Loucy (cell line): ENCODE results near the gene TICRR.
"Not testable (repeated sequence)": the region's sequence is repeated elsewhere in the genome, so short reads cannot be mapped to it uniquely, and the experiment has no call there.

Experiments used
- EZH2phosphoT487 ChIP-seq: fragments of 200-600 bp; IDR thresholded peaks from 2 replicates; pipeline ENCODE4 v1.6.1; 2018; ENCODE audit warnings: antibody characterized with exemption, mild to moderate bottlenecking, moderate library complexity, borderline replicate concordance
- TF ChIP-seq, protein P1 (sequence below): fragments of 200-600 bp; sonication (generic); conservative IDR thresholded peaks from 2 replicates; pipeline ENCODE4 v1.5.1; 2014; ENCODE audit warnings: mild to moderate bottlenecking, antibody characterized with exemption, low read length

DNA sequence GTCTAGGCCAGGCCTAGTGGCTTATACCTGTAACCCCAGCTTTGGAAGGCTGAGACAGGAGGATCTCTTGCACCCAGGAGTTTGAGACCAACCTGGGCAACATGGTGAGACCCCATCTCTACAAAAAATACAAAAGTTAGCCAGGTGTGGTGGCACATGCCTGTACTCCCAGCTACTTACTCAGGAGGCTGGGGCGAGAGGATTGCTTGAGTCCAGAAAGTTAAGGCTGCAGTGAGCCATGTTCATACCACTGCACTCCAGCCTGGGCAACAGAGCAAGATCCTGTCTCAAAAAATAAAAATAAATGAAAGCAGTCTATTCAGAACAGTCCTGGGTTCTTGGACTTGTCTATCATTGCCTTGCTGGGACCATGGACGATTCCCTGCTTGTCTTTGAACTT, 5.5 kb downstream of the TICRR start:
- TF ChIP-seq, protein P1, sequence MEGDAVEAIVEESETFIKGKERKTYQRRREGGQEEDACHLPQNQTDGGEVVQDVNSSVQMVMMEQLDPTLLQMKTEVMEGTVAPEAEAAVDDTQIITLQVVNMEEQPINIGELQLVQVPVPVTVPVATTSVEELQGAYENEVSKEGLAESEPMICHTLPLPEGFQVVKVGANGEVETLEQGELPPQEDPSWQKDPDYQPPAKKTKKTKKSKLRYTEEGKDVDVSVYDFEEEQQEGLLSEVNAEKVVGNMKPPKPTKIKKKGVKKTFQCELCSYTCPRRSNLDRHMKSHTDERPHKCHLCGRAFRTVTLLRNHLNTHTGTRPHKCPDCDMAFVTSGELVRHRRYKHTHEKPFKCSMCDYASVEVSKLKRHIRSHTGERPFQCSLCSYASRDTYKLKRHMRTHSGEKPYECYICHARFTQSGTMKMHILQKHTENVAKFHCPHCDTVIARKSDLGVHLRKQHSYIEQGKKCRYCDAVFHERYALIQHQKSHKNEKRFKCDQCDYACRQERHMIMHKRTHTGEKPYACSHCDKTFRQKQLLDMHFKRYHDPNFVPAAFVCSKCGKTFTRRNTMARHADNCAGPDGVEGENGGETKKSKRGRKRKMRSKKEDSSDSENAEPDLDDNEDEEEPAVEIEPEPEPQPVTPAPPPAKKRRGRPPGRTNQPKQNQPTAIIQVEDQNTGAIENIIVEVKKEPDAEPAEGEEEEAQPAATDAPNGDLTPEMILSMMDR: not testable (repeated sequence)
- TF ChIP-seq EZH2phosphoT487: not testable (repeated sequence)
